G401.6 (cell line): ENCODE results near the gene KLHL29.

Experiments
- FAIRE-seq: peaks from 2 replicates; lab custom pipeline; 2012; peaks lifted over from hg19 to GRCh38; lab: Jason Lieb, UNC

Gene KLHL29

GRCh38 chr2:23660237-23660636 lies 275.3 kb downstream of the KLHL29 start:
- no peak for FAIRE-seq

- no peak for FAIRE-seq
These were observed 276.5 kb downstream of the KLHL29 start for GRCh38 chr2:23661276-23662050.

GRCh38 chr2:23662466-23662865 lies 277.5 kb downstream of the KLHL29 start:
- no peak for FAIRE-seq

DNA sequence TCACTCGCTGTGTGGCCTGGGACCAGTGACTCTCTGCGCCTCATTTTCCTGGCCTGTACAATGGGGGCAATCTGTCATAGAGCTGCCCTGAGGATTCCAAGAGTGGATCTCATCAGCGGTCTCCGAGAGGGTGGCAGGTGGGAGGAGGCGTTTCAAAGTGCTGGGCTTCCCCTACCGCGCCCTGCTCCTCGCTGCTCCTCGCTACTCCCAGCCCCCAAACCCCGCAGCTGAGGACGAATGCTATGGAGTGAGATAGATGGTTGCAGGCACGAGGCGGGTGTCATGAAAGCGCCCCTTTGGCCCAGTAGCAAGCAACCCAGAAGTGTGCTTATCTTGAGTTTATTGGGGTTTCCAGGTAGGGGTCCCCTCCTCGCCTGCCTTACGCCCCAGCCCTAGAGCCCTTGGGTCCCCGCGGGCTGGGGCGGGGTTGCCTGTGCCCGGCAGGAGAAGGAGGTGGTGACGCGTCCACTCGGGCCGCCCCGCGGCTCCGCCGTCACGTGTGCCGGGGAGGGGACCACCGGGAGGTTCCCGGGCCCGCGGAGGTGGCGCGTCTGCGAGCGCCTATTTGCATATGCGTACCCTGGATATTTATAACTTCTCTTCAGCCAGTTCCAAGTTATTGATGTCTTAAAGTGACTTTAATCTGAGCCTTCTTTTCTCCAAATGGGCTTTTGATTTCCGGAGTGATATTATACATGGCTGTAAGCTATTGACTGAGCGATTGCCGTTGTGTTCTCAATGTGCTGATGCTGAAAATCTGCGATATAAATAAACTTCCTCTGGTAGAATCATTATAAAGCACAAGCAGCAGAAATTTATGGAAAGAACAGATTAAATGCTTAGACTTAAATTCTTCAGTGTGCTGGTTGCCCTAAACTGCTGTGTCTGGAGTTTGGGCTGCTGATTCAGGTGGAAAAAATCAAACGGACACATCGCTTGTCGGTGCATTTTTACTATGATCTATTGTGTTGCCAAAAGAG lies 278.3 kb downstream of the KLHL29 start:
- FAIRE-seq: no peak

- FAIRE-seq: no peak
These were observed 279.2 kb downstream of the KLHL29 start for GRCh38 chr2:23664066-23664788.

GRCh38 chr2:23666241-23666979 lies 281.4 kb downstream of the KLHL29 start:
- no peak for FAIRE-seq

DNA sequence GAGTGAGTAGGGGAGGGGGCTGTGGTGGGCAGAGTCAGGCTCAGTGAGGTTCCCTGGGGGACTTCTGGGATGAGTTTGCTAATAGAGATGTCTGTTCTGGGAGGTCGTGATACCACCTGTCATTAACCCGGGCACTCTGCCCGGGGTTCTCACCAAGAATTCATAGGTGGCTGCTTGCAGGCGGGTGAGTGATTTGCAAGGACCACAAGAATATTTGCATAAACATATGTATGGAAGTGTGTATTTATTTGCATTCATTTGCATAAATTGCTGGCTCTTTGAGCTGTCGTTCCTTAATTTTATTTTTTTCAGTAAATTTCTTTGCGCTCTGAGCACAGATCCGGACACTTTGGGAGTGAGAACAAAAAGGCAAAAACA lies 282.0 kb downstream of the KLHL29 start:
- no peak for FAIRE-seq

DNA sequence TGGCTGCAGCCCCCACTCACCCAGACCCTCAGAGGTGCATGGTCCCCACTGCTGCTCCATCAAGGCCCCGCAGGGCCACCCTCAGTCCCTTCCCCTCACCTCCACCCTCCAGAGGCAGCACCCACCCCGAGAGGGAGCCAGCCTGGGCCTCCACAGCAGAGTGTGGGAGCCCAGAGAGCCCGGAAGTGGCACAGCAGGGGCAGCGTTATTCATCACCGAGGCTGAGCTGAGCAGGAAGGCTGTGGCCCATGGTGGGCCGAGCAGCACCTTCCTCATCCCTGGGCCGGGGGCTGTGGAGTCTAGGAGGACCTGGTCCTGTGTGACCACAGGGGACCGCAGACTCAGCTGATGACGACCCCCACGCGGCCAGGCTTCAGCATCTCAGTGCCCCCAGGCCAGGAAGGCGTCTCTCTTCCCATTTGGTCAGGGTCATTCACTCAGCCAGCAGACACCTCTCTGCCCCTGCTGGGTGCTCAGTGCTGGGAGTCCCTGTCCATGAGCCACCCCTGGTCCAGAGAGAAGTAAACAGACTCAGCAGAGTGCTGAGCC lies 283.9 kb downstream of the KLHL29 start:
- FAIRE-seq: no peak

GRCh38 chr2:23669413-23670244 lies 284.6 kb downstream of the KLHL29 start:
- FAIRE-seq: no peak

DNA sequence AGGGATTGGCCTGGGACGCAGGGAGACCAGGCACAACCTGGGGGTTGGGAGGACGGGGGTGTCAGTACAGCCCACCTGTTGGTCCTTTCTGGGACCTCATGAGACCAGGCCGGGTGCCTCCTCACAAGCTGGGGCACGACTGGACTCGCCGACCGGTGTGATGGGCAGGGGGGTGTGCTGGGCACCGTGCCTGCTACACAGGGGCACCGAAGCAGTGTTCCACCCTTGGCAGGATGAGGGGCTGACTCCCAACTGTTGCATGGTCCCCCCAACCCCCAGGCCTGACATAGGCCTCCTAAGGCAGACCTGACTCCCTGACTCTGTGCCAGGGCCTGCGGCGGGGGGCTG lies 285.2 kb downstream of the KLHL29 start:
- FAIRE-seq: no peak

DNA sequence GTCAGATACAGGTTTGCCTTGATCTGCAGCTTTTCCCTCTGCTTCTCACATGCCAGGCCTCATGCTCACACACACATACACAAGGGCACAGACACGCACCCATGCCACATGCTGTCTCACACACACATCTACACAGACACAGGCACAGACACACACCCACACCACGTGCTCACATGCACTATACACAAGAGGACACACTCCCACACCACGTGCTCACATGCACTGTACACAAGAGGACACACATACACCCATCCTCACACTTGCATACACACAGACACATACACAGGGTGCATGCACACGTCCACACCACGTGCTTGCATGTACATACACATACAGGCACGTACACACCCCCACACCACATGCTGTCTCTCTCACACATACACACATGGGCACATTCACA lies 288.1 kb downstream of the KLHL29 start:
- FAIRE-seq: no peak

GRCh38 chr2:23673830-23674679 lies 289.1 kb downstream of the KLHL29 start:
- no peak for FAIRE-seq

GRCh38 chr2:23675506-23675905 lies 290.5 kb downstream of the KLHL29 start:
- no peak for FAIRE-seq

GRCh38 chr2:23677836-23678235 lies 292.9 kb downstream of the KLHL29 start:
- no peak for FAIRE-seq

DNA sequence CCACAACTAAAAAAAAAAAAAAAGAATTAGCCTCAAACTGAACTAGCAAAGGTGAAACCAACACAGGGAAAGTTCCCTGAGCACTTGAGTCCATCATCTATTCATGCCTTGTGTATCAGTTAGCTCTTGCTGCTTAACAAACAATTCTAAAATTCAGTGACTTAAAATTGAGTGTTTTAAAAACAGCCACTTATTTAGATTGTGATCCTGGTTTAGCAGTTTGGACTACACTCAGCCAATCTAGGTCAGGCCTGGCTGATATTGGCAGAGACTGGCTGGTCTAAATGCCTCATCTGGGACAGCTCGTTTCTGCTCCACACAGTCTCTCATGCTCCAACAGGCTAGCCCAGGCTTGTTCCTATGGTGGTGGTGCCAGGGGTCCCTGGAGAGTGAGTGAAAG lies 294.1 kb downstream of the KLHL29 start:
- no peak for FAIRE-seq

DNA sequence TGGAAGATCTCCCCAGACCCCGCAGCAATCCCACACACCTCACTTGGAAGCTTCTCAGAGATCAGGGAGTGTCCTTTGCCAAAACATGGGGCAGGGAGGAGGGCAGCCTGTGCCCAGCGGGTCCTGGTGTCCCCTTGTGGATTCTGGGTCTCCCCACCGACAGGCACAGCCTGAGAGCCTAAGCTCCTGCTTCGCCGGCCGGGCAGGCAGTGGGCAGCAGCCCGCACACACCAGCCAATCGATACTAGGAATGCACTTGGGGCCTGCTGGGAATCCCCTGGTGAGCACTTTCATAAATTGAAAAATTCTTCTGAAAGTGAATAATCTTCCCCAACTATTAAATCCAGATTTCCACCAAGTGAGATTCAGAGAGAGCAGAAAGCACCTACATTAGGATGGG lies 296.0 kb downstream of the KLHL29 start:
- no peak for FAIRE-seq

DNA sequence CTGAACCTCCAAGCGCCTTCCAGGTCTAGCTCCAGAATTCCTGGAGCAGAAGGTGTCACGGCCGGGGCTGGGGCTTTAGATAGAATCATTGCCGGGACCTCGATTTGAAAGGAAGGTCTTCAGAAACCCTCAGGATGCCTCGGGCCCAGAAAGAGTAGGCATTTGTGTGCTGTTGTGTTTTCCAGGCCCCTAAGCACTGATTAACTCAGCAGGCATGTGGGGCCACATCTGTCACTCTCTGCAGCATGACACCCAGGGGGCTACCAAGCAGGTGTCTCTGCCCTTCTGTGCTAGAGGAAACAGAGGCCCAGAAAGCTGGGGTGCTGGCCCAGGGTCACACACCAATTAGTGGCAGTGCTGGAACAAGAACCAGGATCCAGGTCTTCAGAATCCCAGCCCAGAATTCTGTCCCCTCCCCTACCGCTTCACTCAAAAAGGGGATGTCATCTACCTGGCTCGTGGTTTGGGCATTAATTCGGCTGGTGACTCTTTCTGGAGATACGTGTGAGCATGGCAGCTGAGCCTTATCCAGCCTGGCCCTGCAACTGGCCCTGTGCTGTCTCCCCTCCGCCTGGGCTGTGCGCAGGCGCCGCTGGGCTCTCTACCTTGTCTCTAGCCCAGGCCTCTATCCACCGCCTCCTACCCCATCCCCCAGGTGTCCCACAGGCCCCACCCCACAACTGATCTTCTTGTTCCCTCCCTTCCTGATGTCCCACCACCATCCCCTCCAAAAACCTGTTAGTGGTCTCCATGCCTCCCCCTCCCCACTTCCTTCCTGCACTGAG lies 296.6 kb downstream of the KLHL29 start:
- no peak for FAIRE-seq

DNA sequence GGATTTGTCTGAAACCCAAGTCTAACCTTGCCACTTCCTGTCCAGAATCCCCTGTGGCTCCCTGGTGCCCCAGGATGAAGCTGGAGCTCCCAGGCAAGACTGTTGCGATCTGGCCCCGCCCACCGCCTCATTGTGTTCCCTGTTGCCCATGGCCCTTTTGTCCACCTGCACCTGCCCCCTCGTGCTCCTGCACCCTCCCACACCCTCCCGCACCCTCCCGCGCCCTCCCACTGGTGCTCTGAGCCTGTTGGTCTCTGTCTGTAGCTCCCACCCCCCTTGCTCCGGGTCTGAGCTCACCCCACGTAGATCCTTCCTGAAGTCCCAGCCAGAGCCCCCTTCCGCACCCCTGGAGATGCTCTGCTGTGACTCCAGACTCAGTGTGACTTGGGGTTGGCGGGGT lies 297.5 kb downstream of the KLHL29 start:
- no peak for FAIRE-seq

DNA sequence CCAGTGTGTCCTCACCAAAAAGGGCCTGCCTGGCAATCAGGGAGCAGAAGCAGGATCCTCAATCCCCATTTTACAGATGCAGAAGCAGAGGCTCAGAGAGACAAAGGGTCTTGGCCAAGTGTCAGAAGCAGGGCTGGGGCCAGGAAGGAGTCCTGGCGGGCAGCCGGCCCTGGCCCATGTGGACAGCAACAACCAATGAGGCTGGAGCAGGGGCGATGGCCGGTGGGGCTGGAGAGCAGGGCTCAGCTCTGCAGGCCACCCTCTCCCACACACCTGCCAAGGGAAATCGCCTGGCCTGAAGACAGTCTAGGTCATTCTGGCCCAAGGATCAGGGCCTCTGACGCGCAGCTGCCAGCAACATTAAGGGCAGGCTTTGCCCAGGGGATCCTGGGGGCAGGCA lies 298.0 kb downstream of the KLHL29 start:
- FAIRE-seq: no peak
